Hematopoietic multipotent progenitor cell (in vitro differentiated cells): ENCODE results near the gene CRKL. TPM values are rescaled to one million over a fixed set of nuclear protein-coding genes. Genes with fewer than 3 reads are reported as not detected.

Experiments
- DNase-seq, 3 donors: peaks; one replicate each; pipeline ENCODE4 v3.0.0-alpha.2; 2011 to 2015; ENCODE audit warnings: low read depth in 2 of 3, low spot score in 2 of 3
- total RNA-seq: library from RNA; depleted of rRNA; stranded (reverse); fragments of >200 nt; gene quantifications from one replicate; pipeline ENCODE4 v1.2.3, GENCODE V29; 2012

CRKL gene
- total RNA-seq, 1 donor = 36.9 TPM

GRCh38 chr22:20949698-20950183, 32.5 kb downstream of the CRKL start:
- no peak for DNase-seq

- no peak for DNase-seq
Observed at GRCh38 chr22:20951151-20951931, 34.1 kb downstream of the CRKL start.

GRCh38 chr22:20951932-20952380, 34.7 kb downstream of the CRKL start:
- DNase-seq = no peak

DNA sequence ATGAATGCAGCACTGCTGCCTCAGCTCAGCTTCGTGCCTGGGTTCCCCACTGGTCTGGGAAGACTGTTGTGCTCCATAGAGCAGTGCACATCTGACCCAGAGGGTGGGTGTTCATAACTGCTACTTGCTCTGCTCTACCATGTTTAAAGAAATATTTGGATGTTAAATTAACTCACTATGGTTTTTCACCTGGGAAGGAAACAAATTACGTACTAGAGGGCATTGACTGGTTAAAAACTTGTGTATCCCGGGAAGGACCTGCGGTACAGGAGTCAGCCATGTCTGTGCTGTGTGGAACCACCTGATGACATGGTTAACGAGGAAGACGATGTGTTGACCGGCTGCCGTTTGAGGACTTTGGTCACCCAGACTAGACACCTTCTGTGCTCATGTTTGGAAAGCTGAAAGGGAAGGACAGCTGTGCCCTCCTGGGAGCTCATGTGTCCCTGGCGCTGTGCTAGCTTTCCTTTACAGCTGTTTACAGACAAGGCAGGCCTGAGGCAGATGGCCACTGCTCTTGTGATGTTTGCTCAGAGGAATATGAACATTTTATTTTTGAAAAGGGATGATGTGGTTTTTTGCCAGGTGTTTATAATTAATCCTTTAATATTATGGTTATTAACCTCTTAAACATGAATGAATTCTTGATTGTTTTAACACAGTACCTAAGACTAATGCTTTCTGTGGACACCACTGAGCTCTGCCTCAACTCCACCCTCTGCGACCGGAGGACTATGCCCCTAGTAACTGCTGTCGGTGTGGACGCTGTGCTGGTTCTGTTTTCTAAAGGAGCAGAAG, 35.5 kb downstream of the CRKL start:
- no peak for DNase-seq

DNA sequence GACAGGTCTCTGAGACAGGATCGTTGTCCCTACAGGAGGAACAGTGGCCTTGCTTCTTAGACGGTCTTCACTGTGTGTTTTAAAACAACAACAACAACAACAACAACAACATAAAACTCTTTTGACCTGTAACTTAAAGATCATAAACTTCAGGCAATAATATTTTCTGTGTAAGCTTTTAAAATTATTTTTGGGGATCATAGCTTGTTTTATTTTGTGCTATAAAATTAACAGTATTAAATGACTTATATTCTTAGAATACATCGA, 36.1 kb downstream of the CRKL start:
- no peak for DNase-seq

DNA sequence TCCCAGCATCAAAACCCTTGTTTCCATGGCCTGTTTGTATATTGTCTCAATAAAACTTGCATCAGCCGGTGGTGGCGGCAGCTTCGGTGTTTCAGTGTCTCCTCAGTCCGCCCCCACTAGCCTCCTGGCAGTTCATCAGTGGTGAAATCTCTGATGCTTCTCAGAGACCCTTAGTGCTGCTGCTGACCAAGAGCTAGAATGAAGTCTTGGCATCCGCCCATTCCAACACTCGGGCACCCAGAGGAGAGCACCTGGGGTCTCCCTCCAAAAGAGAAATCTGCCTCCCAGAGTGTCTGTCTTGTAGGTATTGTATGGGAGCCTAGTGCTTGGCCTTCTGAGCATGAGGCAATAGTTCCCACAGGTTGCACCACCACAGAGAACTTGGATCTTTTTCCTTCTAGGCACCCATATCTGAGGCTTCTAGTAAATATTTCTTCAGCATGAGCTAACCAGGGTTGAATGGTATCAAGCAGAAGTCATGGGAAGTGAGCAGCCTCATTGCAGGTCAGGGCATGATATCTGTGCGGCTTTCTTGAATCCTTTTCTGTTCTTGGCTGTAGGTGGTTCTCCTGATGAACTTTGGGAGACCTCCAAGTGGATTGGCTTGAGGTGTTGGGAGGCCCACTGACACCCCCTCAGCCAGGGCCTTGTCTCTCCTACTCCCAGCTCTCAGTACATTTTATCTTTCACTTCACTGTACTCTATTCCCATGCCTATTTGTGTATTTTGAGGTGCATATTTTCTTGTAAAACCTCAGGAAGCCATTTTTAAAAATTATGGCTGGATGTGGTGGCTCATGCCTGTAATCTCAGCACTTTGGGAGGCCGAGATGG, 36.7 kb downstream of the CRKL start:
- DNase-seq = no peak

DNA sequence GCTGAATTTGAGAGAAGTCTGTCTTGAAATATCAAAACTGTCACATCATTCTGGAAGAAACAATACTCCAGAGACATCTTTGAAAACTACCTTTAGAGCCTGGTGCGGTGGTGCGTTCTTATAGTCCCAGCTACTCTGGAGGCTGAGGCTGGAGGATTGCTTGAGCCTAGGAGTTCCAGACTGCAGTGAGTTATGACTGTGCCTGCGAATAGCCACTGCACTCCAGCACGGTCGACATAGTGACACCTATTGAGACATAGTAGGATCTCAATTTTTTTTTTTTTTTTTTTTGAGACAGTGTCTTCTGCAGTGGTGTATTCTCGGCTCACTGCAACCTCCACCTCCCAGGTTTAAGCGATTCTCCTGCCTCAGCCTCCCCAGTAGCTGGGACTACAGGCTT, 38.3 kb downstream of the CRKL start:
- no peak for DNase-seq

- no peak for DNase-seq
Observed at GRCh38 chr22:20956258-20957101, 39.3 kb downstream of the CRKL start.

- DNase-seq = no peak
Observed at GRCh38 chr22:20957102-20957682, 40.0 kb downstream of the CRKL start.

GRCh38 chr22:20957683-20958431, 40.6 kb downstream of the CRKL start:
- DNase-seq = no peak

- DNase-seq = no peak
Observed at GRCh38 chr22:20959578-20960461, 42.6 kb downstream of the CRKL start.

GRCh38 chr22:20960609-20961008, 43.4 kb downstream of the CRKL start:
- DNase-seq = no peak

GRCh38 chr22:20962491-20962945, 45.3 kb downstream of the CRKL start:
- no peak for DNase-seq

- no peak for DNase-seq
Observed at GRCh38 chr22:20963201-20964052, 46.2 kb downstream of the CRKL start.

DNA sequence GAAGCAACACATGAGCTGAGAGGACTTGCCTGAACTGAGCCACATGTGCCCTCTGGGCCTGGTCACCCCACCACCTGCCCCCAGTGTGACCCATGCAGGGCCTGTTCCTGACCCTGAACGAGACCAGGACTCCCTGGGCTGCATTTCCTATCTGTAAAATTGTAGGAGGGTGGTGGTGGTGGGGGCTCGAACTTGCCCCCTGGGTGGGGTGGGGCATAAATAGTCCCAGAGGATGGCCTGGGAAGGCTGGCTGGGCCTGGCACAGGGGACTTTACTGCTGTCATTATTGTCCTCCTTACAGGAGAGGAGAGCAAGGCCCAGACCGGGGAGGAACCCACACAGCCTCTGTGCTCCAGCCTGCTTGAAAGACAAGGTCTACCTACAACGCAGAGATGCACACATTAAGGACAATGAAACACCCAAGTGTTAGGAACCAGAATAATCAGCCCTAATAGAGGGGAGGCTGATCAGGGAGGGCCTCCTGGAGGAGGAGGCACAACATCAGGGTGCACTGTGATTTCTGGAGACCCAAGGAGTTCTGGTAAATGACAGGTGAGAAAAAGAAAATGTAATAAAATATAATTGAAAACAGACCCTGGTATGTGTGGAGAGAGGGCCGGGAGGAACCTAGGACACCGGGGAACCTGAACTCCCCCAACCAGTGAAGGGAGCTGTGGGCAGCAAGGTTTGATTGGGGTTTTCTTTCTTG, 47.0 kb downstream of the CRKL start:
- no peak for DNase-seq

DNA sequence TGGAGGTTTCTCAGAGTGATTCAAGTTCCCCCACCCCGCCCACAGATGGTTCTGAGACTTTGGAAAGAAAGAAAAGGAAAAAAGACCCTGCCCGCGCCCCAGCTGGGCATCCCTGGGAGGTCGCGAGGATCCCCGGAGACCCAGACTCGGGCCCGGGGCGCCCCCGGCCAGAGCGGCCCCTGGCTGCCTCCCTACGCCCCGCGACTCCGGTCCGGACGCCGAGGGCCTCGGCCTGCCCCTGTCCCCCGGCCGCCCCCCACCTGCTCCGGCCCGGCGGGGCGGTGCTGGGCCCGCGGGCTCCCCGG, 47.5 kb downstream of the CRKL start:
- DNase-seq = no peak
